ENCODE data around the gene CLDN34.

The CLDN34 gene

DNA sequence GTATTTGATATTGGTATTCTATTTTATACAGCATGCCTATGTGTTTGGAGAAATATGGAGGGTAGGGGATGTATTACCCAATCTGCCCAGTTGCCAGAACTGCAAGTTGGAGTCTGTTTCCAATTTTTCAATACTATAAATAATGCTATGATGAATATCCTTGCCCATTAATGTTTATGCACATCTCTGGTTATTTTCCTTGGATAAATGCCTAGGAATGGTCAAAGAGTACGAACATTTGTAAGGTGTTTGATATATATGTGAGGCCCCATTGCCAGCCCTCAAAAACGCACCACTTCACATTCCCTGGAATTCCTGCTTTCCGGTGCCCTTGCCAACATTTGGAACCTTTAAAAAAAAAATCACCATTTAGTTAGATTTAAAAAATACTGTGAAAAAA is 34.3 kb downstream of the CLDN34 start:
- Histone ChIP-seq H3K27ac (ENCODE audit: low read length) (no peak overlapping the region), H3K4me3 (ENCODE audit: low read length) (no peak overlapping the region), H3K27me3 (ENCODE audit: control insufficient read depth, insufficient read depth, low read length) (no peaks in the 10 kb centered on the region), H3K4me1 (ENCODE audit: control insufficient read depth, insufficient read depth, low read length) (no peaks in the 10 kb centered on the region), H3K9me3 (ENCODE audit: control insufficient read depth, insufficient read depth, low read length) (no peaks in the 10 kb centered on the region), H3K36me3 (ENCODE audit: control insufficient read depth, insufficient read depth, low read length) (no peaks in the 10 kb centered on the region)
- WGBS (ENCODE audit: insufficient coverage, insufficient read length), result no CpG with 5 or more reads among the region's 3 CpGs
- no peak for DNase-seq (ENCODE audit: low read depth, low spot score)

DNA sequence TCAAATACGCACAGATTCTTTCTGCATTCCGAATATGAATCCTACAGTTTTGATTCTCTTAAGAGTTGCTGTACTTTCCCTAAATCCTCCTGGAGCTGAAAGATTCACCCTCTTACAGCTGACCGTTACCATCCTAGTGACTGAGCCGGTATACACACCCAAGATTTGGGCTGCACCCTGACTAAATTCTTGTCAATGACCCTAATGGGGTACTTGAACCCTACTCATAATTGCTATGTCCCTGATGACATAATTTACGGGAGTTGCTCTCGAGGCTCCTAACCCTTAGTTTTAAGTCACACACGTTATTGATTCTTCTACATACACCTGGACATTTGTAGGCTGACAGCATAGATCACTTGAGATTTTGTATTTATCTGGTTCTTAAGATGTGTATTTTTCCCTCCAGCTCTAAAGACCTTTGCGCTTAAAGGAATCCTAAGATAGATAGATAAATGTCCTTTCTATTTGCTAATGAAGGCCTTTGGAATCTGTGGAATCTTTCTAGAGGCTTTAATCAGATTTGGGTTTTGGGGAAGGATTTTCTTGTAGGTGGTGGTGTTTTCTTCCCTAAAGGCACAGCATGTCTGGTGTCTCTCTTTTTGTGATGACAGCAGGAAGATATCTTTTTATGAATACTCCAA is 37.8 kb downstream of the CLDN34 start:
- no peak overlapping the region for H3K27ac ChIP-seq (ENCODE audit: low read length)
- H3K9me3 ChIP-seq (ENCODE audit: control insufficient read depth, insufficient read depth, low read length), result no peaks in the 10 kb centered on the region
- H3K4me1 ChIP-seq (ENCODE audit: control insufficient read depth, insufficient read depth, low read length), result no peaks in the 10 kb centered on the region
- no peak for DNase-seq (ENCODE audit: low read depth, low spot score)
- H3K36me3 ChIP-seq (ENCODE audit: control insufficient read depth, insufficient read depth, low read length), result no peaks in the 10 kb centered on the region
- H3K27me3 ChIP-seq (ENCODE audit: control insufficient read depth, insufficient read depth, low read length), result no peaks in the 10 kb centered on the region
- WGBS (ENCODE audit: insufficient coverage, insufficient read length), result no CpG with 5 or more reads among the region's 8 CpGs
- no peak overlapping the region for H3K4me3 ChIP-seq (ENCODE audit: low read length)

DNA sequence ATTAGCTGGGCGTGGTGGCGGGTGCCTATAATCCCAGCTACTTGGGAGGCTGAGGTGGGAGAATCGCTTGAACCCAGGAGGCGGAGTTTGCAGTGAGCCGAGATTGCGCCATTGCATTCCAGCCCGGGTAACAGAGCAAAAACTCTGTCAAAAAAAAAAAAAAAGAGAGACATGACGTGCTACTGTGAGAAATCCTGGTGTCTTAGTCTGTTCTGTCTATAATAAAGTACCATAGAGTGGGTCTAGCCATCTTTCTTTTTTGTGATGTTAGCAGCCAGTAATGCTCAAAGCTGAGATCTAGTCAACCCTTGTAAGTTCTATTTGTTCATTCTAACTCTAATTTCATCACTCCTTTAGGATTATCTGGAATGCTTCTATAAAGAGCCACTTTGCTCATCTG is 38.9 kb downstream of the CLDN34 start:
- no peaks in the 10 kb centered on the region for H3K4me1 ChIP-seq (ENCODE audit: control insufficient read depth, insufficient read depth, low read length)
- no CpG with 5 or more reads among the region's 8 CpGs for WGBS (ENCODE audit: insufficient coverage, insufficient read length)

DNA sequence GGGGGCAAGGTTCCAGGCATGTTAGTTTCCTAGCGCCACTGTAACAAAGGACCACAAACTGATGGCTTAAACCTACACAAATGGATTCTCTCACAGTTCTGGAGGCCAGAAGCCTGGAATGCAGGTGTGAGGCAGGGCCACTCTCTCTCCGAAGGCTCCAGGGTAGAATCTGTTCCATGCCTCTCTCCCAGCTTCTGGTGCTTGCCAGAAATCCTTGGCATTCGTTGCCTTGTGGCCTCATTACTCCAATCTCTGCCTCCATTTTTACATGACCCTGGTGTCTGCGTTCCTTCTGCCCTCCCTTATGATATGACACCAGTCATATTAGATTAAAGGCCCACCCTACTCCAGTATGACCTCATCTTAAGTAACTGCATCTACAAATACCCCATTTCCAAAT is 39.6 kb downstream of the CLDN34 start:
- no peaks in the 10 kb centered on the region for H3K9me3 ChIP-seq (ENCODE audit: control insufficient read depth, insufficient read depth, low read length)
- no peaks in the 10 kb centered on the region for H3K27me3 ChIP-seq (ENCODE audit: control insufficient read depth, insufficient read depth, low read length)
- no peak overlapping the region for H3K4me3 ChIP-seq (ENCODE audit: low read length)
- H3K36me3 ChIP-seq (ENCODE audit: control insufficient read depth, insufficient read depth, low read length), result no peaks in the 10 kb centered on the region
- DNase-seq (ENCODE audit: low read depth, low spot score), result no peak
- H3K27ac ChIP-seq (ENCODE audit: low read length), result no peak overlapping the region
- H3K4me1 ChIP-seq (ENCODE audit: control insufficient read depth, insufficient read depth, low read length), result no peaks in the 10 kb centered on the region
- no CpG with 5 or more reads among the region's 4 CpGs for WGBS (ENCODE audit: insufficient coverage, insufficient read length)

More for the DNA sequence above, 38.9 kb downstream of the CLDN34 start:
- Histone ChIP-seq H3K36me3 (ENCODE audit: control insufficient read depth, insufficient read depth, low read length) (no peaks in the 10 kb centered on the region), H3K9me3 (ENCODE audit: control insufficient read depth, insufficient read depth, low read length) (no peaks in the 10 kb centered on the region), H3K27me3 (ENCODE audit: control insufficient read depth, insufficient read depth, low read length) (no peaks in the 10 kb centered on the region), H3K4me3 (ENCODE audit: low read length) (no peak overlapping the region), H3K27ac (ENCODE audit: low read length) (no peak overlapping the region)
- no peak for DNase-seq (ENCODE audit: low read depth, low spot score)

DNA sequence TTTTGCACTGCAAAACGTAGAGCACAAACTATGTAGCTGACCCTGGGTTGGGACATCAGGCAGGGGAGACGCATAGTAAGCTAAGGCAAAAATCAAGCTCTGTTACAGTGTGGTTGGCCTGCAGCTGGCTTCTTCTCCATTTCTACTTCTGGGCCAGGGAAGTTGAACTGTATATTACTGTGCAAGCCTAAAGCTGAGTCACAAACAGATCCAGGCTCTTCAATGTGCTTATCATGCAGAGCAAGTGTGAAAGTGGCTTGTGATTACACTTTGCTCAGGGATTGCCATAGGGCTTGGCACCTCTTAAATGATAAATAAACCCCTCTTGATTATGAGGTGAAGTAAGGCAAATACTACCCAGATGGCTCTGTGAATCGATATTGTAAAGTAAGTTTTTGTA is 40.5 kb downstream of the CLDN34 start:
- no peaks in the 10 kb centered on the region for H3K9me3 ChIP-seq (ENCODE audit: control insufficient read depth, insufficient read depth, low read length)
- H3K4me1 ChIP-seq (ENCODE audit: control insufficient read depth, insufficient read depth, low read length), result 0 out of 2 replicates have a peak, but pooled peaks cover 1% of the 10 kb centered on the region
- no peak overlapping the region for H3K27ac ChIP-seq (ENCODE audit: low read length)
- H3K4me3 ChIP-seq (ENCODE audit: low read length), result no peak overlapping the region
- H3K27me3 ChIP-seq (ENCODE audit: control insufficient read depth, insufficient read depth, low read length), result no peaks in the 10 kb centered on the region
- WGBS (ENCODE audit: insufficient coverage, insufficient read length), result no CpG with 5 or more reads among the region's 3 CpGs
- no peak for DNase-seq (ENCODE audit: low read depth, low spot score)
- H3K36me3 ChIP-seq (ENCODE audit: control insufficient read depth, insufficient read depth, low read length), result no peaks in the 10 kb centered on the region

DNA sequence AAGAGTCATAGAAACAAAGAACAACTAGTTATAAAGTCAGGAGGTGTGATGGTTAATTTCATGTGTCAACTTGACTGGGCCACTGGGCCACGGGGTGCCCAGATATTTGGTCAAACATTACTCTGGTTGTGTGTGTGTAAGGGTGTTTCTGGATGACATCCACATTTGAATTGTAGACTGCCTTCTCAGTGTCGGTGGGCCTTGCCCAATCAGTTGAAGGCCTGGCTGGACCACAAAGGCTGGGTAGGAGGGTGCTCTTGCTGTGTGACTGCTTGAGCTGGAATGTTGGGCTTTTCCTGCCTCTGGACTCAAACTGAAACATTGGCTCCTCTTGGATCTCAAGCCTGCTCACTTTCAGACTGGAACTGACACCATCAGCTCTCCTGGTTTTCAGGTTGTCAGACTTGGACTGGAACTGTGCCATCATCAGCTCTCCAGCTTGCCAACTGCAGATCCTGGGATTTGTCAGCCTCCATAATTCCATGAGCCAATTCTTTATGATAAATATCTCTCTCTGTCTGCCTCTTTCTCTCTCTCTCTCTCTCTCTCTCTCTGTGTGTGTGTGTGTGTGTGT is 41.4 kb downstream of the CLDN34 start:
- no peaks in the 10 kb centered on the region for H3K9me3 ChIP-seq (ENCODE audit: control insufficient read depth, insufficient read depth, low read length)
- no peaks in the 10 kb centered on the region for H3K27me3 ChIP-seq (ENCODE audit: control insufficient read depth, insufficient read depth, low read length)
- H3K36me3 ChIP-seq (ENCODE audit: control insufficient read depth, insufficient read depth, low read length), result no peaks in the 10 kb centered on the region
- 0 out of 2 replicates have a peak, but pooled peaks cover 1% of the 10 kb centered on the region for H3K4me1 ChIP-seq (ENCODE audit: control insufficient read depth, insufficient read depth, low read length)
- DNase-seq (ENCODE audit: low read depth, low spot score), result no peak
- H3K4me3 ChIP-seq (ENCODE audit: low read length), result no peak overlapping the region
- H3K27ac ChIP-seq (ENCODE audit: low read length), result no peak overlapping the region
- no CpG with 5 or more reads among the region's 2 CpGs for WGBS (ENCODE audit: insufficient coverage, insufficient read length)

DNA sequence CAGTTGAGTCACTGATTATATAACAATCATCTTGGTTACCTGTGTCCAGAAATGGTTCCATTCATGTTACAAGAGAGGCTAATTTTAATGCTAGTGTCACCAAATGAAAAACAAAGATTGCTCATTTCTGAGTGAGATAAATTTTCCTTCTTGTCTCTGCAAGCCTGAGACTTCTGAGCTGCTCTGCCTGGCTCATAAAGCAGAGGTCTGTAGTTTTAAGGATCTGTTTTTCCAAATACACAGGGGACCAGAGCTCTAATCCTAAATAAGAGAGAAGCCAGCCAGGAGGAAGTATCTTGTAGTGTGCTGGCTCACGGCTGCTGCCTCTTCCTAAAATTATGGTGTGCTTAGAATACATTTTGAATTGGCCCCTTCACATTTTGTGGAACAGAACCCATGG is 42.6 kb downstream of the CLDN34 start:
- no peaks in the 10 kb centered on the region for H3K36me3 ChIP-seq (ENCODE audit: control insufficient read depth, insufficient read depth, low read length)
- no peak overlapping the region for H3K27ac ChIP-seq (ENCODE audit: low read length)
- no peak overlapping the region for H3K4me3 ChIP-seq (ENCODE audit: low read length)
- 0 out of 2 replicates have a peak, but pooled peaks cover 1% of the 10 kb centered on the region for H3K4me1 ChIP-seq (ENCODE audit: control insufficient read depth, insufficient read depth, low read length)
- DNase-seq (ENCODE audit: low read depth, low spot score), result no peak
- WGBS (ENCODE audit: insufficient coverage, insufficient read length), result no CpG with 5 or more reads among the region's 1 CpG
- no peaks in the 10 kb centered on the region for H3K9me3 ChIP-seq (ENCODE audit: control insufficient read depth, insufficient read depth, low read length)
- H3K27me3 ChIP-seq (ENCODE audit: control insufficient read depth, insufficient read depth, low read length), result no peaks in the 10 kb centered on the region

DNA sequence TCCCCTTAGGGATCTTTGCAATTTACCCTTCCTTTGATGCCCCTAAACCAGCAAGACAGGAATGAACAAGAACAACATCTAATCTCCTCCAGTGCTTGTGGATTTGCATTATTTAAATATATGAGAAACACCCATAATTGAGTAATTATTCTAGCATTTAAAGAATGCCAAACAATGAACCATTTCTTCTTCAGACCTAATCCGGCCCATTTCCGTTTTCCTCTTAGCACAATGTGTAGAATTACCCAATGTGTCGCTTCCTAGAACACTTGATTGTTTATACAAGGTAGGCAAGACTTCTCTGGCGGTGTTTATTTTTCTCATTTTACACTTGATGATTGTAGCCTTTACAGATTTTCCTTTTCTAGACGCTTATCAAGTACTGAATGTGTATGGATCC is 43.5 kb downstream of the CLDN34 start:
- no CpG with 5 or more reads among the region's 5 CpGs for WGBS (ENCODE audit: insufficient coverage, insufficient read length)
- Histone ChIP-seq H3K36me3 (ENCODE audit: control insufficient read depth, insufficient read depth, low read length) (no peaks in the 10 kb centered on the region), H3K9me3 (ENCODE audit: control insufficient read depth, insufficient read depth, low read length) (no peaks in the 10 kb centered on the region), H3K4me1 (ENCODE audit: control insufficient read depth, insufficient read depth, low read length) (0 out of 2 replicates have a peak, but pooled peaks cover 1% of the 10 kb centered on the region), H3K4me3 (ENCODE audit: low read length) (no peak overlapping the region), H3K27me3 (ENCODE audit: control insufficient read depth, insufficient read depth, low read length) (no peaks in the 10 kb centered on the region), H3K27ac (ENCODE audit: low read length) (no peak overlapping the region)
- DNase-seq (ENCODE audit: low read depth, low spot score), result no peak

DNA sequence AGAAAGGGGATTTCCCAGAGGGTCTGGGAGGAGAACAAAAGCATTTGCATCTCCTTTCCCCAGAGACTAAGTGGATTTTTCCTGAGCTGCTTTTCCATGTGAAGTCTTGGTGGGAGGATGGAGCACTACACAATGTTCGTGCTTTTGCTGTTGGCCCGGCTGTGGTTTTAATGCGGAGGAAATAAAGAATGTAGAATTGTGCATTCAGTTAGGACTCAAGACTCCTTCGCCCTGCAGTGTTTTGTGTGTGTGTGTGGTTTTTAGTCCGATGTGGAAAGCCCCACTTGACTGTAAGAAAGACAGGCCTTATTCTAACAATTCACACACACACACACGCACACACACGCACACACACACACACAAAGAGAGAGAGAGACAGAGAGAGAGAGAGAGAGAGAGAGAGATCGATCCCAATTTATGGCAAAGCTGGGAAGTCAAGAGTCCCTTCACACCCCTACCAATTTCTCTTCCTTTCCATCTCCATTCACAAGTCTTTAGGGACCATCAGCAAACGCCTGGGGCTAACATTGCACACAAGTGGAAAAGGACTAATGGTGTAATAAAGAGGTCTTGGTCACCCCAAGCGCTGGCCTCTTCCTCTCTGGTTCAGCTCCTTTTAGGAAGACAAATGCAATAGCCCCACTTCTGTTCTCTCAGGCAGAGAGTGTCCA is 44.2 kb downstream of the CLDN34 start:
- Histone ChIP-seq H3K27me3 (ENCODE audit: control insufficient read depth, insufficient read depth, low read length) (no peaks in the 10 kb centered on the region), H3K27ac (ENCODE audit: low read length) (no peak overlapping the region), H3K36me3 (ENCODE audit: control insufficient read depth, insufficient read depth, low read length) (no peaks in the 10 kb centered on the region), H3K4me1 (ENCODE audit: control insufficient read depth, insufficient read depth, low read length) (0 out of 2 replicates have a peak, but pooled peaks cover 1% of the 10 kb centered on the region), H3K9me3 (ENCODE audit: control insufficient read depth, insufficient read depth, low read length) (no peaks in the 10 kb centered on the region), H3K4me3 (ENCODE audit: low read length) (no peak overlapping the region)
- no peak for DNase-seq (ENCODE audit: low read depth, low spot score)
- WGBS (ENCODE audit: insufficient coverage, insufficient read length), result no CpG with 5 or more reads among the region's 10 CpGs

DNA sequence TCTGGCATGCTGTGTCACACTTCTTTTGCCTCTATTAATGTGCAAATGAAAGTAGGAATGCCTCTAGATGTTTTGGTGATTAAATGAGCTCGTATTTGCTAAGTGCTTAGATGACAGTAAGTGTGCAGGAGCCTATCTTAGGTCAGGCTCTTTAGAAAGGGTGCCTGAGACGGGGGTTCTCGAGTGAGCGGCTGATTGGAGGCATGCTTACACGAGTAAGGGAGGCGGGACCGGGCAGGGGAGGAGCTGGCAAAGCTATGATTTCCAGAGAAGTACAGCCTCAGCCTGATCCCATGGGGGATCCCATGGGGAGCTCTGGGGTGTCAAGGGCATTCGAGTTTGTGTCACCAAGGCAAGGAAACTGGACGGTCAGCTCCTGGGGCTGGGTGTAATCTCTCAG is 44.8 kb downstream of the CLDN34 start:
- no CpG with 5 or more reads among the region's 9 CpGs for WGBS (ENCODE audit: insufficient coverage, insufficient read length)
- H3K9me3 ChIP-seq (ENCODE audit: control insufficient read depth, insufficient read depth, low read length), result no peaks in the 10 kb centered on the region

More for the DNA sequence above, 44.8 kb downstream of the CLDN34 start:
- DNase-seq (ENCODE audit: low read depth, low spot score), result no peak
- Histone ChIP-seq H3K36me3 (ENCODE audit: control insufficient read depth, insufficient read depth, low read length) (no peaks in the 10 kb centered on the region), H3K4me3 (ENCODE audit: low read length) (no peak overlapping the region), H3K27ac (ENCODE audit: low read length) (no peak overlapping the region), H3K4me1 (ENCODE audit: control insufficient read depth, insufficient read depth, low read length) (0 out of 2 replicates have a peak, but pooled peaks cover 2% of the 10 kb centered on the region), H3K27me3 (ENCODE audit: control insufficient read depth, insufficient read depth, low read length) (no peaks in the 10 kb centered on the region)
